DOHH2 (cell line): Measurements from ENCODE around the gene COL19A1.

Source experiments
- H3F3A ChIP-seq: fragments of 200-600 bp; sonication (generic), shearing (Covaris generic); 2 replicates; pipeline ENCODE4 v1.6.0; 2016; ENCODE audit warnings: antibody characterized with exemption, mild to moderate bottlenecking; ENCODE audit not compliant: control insufficient read depth, insufficient read depth
- H3K27ac ChIP-seq: fragments of 200-600 bp; sonication (generic); 2 replicates; pipeline ENCODE4 v1.5.1; 2014; ENCODE audit warnings: low read depth, mild to moderate bottlenecking, low read length, moderate library complexity
- H3K27me3 ChIP-seq: fragments of 200-600 bp; sonication (generic); 2 replicates; pipeline ENCODE4 v1.6.1; 2014; ENCODE audit warnings: mild to moderate bottlenecking, low read length, mixed read lengths; ENCODE audit not compliant: control insufficient read depth
- H3K36me3 ChIP-seq: fragments of 200-600 bp; sonication (generic); 2 replicates; pipeline ENCODE4 v1.6.1; 2014; ENCODE audit warnings: mild to moderate bottlenecking, low read length, moderate library complexity, mixed read lengths; ENCODE audit not compliant: control insufficient read depth
- H3K4me1 ChIP-seq: fragments of 200-600 bp; sonication (generic); 2 replicates; pipeline ENCODE4 v1.6.1; 2014; ENCODE audit warnings: mild to moderate bottlenecking, low read length, mixed read lengths; ENCODE audit not compliant: control insufficient read depth
- H3K4me2 ChIP-seq: fragments of 200-600 bp; sonication (generic); 2 replicates; pipeline ENCODE4 v1.6.0; 2014; ENCODE audit warnings: mild to moderate bottlenecking, low read length, moderate library complexity
- H3K4me3 ChIP-seq: fragments of 200-600 bp; sonication (generic); 2 replicates; pipeline ENCODE4 v1.5.1; 2014; ENCODE audit warnings: mild to moderate bottlenecking, low read length, mixed read lengths
- H3K79me2 ChIP-seq: fragments of 200-600 bp; sonication (generic); 2 replicates; pipeline ENCODE4 v1.6.1; 2014; ENCODE audit warnings: mild to moderate bottlenecking, low read length, mixed read lengths; ENCODE audit not compliant: control insufficient read depth
- H3K9me2 ChIP-seq: fragments of 200-600 bp; sonication (generic); replicated peaks from 2 replicates; pipeline ENCODE4 v1.6.1; 2014; ENCODE audit warnings: mild to moderate bottlenecking, low read length, mixed read lengths; ENCODE audit not compliant: control insufficient read depth
- H3K9me3 ChIP-seq: fragments of 200-600 bp; sonication (generic); 2 replicates; pipeline ENCODE4 v1.6.1; 2014; ENCODE audit warnings: antibody characterized with exemption, low read length, mixed read lengths; ENCODE audit not compliant: control insufficient read depth, insufficient read depth
- H4K20me1 ChIP-seq: fragments of 200-600 bp; sonication (generic); 2 replicates; pipeline ENCODE4 v1.6.0; 2014; ENCODE audit warnings: low read depth, mild to moderate bottlenecking, antibody characterized with exemption, low read length, moderate library complexity; ENCODE audit not compliant: control insufficient read depth, insufficient read depth
- CTCF ChIP-seq: fragments of 200-600 bp; sonication (generic); IDR thresholded peaks from one replicate; pipeline ENCODE4 v1.5.1; 2014; ENCODE audit warnings: antibody characterized with exemption, mild to moderate bottlenecking, low read depth, low read length; ENCODE audit not compliant: poor library complexity, severe bottlenecking
- EZH2phosphoT487 ChIP-seq: fragments of 200-600 bp; sonication (generic); IDR thresholded peaks from 2 replicates; pipeline ENCODE4 v1.6.1; 2017; ENCODE audit warnings: borderline replicate concordance, mild to moderate bottlenecking, antibody characterized with exemption, low read length, moderate library complexity, mixed read lengths

Gene COL19A1

GRCh38 chr6:70222439-70222749, 356.0 kb downstream of the COL19A1 start:
- H3K4me1 ChIP-seq: no peaks in the 10 kb centered on the region
- H3K4me3 ChIP-seq: no peak overlapping the region
- no peaks in the 10 kb centered on the region for H3K9me2 ChIP-seq
- H3K9me3 ChIP-seq: no peaks in the 10 kb centered on the region
- no peak overlapping the region for H3K27ac ChIP-seq
- no peaks in the 10 kb centered on the region for H3K36me3 ChIP-seq
- H4K20me1 ChIP-seq: no peaks in the 10 kb centered on the region
- 0 out of 2 replicates have a peak, but pooled peaks cover 5% of the 10 kb centered on the region for H3K27me3 ChIP-seq
- H3K4me2 ChIP-seq: no peak overlapping the region
- TF ChIP-seq CTCF (no peak), EZH2phosphoT487 (no peak)
- H3K79me2 ChIP-seq: no peaks in the 10 kb centered on the region
- H3F3A ChIP-seq: no peaks in the 10 kb centered on the region

DNA sequence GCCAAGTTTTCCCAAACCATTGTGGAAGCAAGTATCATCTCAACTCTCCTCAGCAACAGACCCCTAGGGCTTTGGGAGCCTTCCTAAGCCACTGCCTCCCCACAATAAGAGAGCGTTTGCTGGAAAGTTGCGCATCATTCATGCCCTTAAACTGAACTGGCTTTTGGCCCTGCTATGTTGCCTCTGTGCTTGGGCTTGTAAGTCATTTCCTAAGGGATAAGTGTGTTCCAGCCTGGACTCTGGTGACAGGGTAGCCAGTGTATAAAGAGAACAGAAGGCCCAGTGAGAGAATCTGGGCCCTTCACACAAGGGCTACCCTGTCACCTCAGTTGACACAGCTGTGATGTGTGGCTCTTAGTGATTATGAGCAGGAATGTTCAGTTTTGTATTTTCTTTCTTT, 358.7 kb downstream of the COL19A1 start:
- Histone ChIP-seq H3K27me3 (peaks cover 11% of the 10 kb centered on the region), H3K4me2 (no peak overlapping the region), H3K9me3 (no peaks in the 10 kb centered on the region), H3K4me3 (no peak overlapping the region), H3K36me3 (no peaks in the 10 kb centered on the region), H3K4me1 (no peaks in the 10 kb centered on the region), H3K27ac (no peak overlapping the region), H4K20me1 (no peaks in the 10 kb centered on the region), H3K79me2 (no peaks in the 10 kb centered on the region), H3F3A (no peaks in the 10 kb centered on the region), H3K9me2 (no peaks in the 10 kb centered on the region)
- no peak for TF ChIP-seq CTCF
- TF ChIP-seq EZH2phosphoT487: no peak

GRCh38 chr6:70231311-70231710, 365.0 kb downstream of the COL19A1 start:
- H3K9me3 ChIP-seq: no peaks in the 10 kb centered on the region
- no peaks in the 10 kb centered on the region for H3K36me3 ChIP-seq
- H3F3A ChIP-seq: no peaks in the 10 kb centered on the region
- no peaks in the 10 kb centered on the region for H3K9me2 ChIP-seq
- H3K4me1 ChIP-seq: no peaks in the 10 kb centered on the region
- no peak overlapping the region for H3K4me2 ChIP-seq
- no peak overlapping the region for H3K27ac ChIP-seq
- peaks cover 9% of the 10 kb centered on the region for H3K27me3 ChIP-seq
- no peak overlapping the region for H3K4me3 ChIP-seq
- H3K79me2 ChIP-seq: no peaks in the 10 kb centered on the region
- no peaks in the 10 kb centered on the region for H4K20me1 ChIP-seq
- TF ChIP-seq EZH2phosphoT487: no peak
- TF ChIP-seq CTCF: no peak

GRCh38 chr6:70234561-70235236, 368.3 kb downstream of the COL19A1 start:
- Histone ChIP-seq H3K4me2 (no peak overlapping the region), H4K20me1 (no peaks in the 10 kb centered on the region), H3K4me3 (no peak overlapping the region), H3F3A (no peaks in the 10 kb centered on the region), H3K27ac (no peak overlapping the region), H3K36me3 (no peaks in the 10 kb centered on the region), H3K27me3 (peaks cover 6% of the 10 kb centered on the region), H3K79me2 (no peaks in the 10 kb centered on the region), H3K9me2 (no peaks in the 10 kb centered on the region), H3K9me3 (no peaks in the 10 kb centered on the region), H3K4me1 (no peaks in the 10 kb centered on the region)
- TF ChIP-seq CTCF (no peak), EZH2phosphoT487 (no peak)
